Stimulated activated CD8-positive, alpha-beta memory T cell treated with anti-CD3 and anti-CD28 coated beads, Interleukin-7, amount 100 ng/mL, for 4 hours (primary cell): Measurements from ENCODE around the gene PARD6A.
A peak's percentile ranks its signal among the peaks of the same experiment; 100 is the strongest.

Source experiments
- DNase-seq, 2 donors: peaks; one replicate each; pipeline ENCODE4 v3.0.0-alpha.2; 2020; ENCODE audit warnings: low read depth in 2 of 2

PARD6A gene

GRCh38 chr16:67666559-67667452, 6.0 kb downstream of the PARD6A start, which contains the start of the genes C16orf86 and ENKD1:
C16orf86 (plus strand) TSS chr16:67666814; CDS start chr16:67666971, 157 bp downstream.
ENKD1 (minus strand) TSS chr16:67666750; CDS start chr16:67666442, 308 bp downstream.
- peak; percentile 59 to 75 for DNase-seq

GRCh38 chr16:67667453-67667816, 6.7 kb downstream of the PARD6A start:
- no peak for DNase-seq

- DNase-seq = peak; percentile 62 to 66
Measured at GRCh38 chr16:67667817-67668494, 7.2 kb downstream of the PARD6A start.

- no peak for DNase-seq
Measured at GRCh38 chr16:67668495-67669157, 7.9 kb downstream of the PARD6A start.

GRCh38 chr16:67669499-67670101, 8.8 kb downstream of the PARD6A start:
- no peak for DNase-seq

GRCh38 chr16:67672306-67672705, 11.5 kb downstream of the PARD6A start:
- no peak for DNase-seq

GRCh38 chr16:67672739-67673662, 12.2 kb downstream of the PARD6A start:
- DNase-seq = no peak

- no peak for DNase-seq
Measured at GRCh38 chr16:67673712-67674580, 13.2 kb downstream of the PARD6A start.

GRCh38 chr16:67674851-67675578, 14.3 kb downstream of the PARD6A start:
- no peak for DNase-seq

GRCh38 chr16:67675579-67675935, 14.8 kb downstream of the PARD6A start:
- DNase-seq = no peak

- no peak for DNase-seq
Measured at GRCh38 chr16:67675999-67676398, 15.2 kb downstream of the PARD6A start.

- no peak for DNase-seq
Measured at GRCh38 chr16:67676516-67676915, 15.8 kb downstream of the PARD6A start.

GRCh38 chr16:67676939-67677338, 16.2 kb downstream of the PARD6A start:
- DNase-seq = no peak

- DNase-seq = no peak
Measured at GRCh38 chr16:67677712-67678111, 17.0 kb downstream of the PARD6A start.

GRCh38 chr16:67678354-67679023, 17.7 kb downstream of the PARD6A start:
- DNase-seq = no peak

GRCh38 chr16:67679935-67680897, 19.5 kb downstream of the PARD6A start:
- DNase-seq = no peak

- DNase-seq = no peak
Measured at GRCh38 chr16:67683767-67684166, 23.0 kb downstream of the PARD6A start.
